Neural progenitor cell (in vitro differentiated cells): ENCODE measurements around the gene SCN2A. TPM values are rescaled to one million over a fixed set of nuclear protein-coding genes. Genes with fewer than 3 reads are reported as not detected.

Source experiments
- DNase-seq: peaks from one replicate; pipeline ENCODE4 v3.0.0-alpha.2; 2016; ENCODE audit warnings: low spot score
- H2AFZ ChIP-seq: fragments of 200-600 bp; sonication (generic); replicated peaks from 2 replicates; pipeline ENCODE4 v1.6.1; 2016; ENCODE audit warnings: antibody characterized with exemption
- H3F3A ChIP-seq: fragments of 200-600 bp; sonication (generic); 2 replicates; pipeline ENCODE4 v1.6.1; 2016; ENCODE audit warnings: antibody characterized with exemption, low read depth
- H3K27ac ChIP-seq: fragments of 200-600 bp; sonication (generic); 2 replicates; pipeline ENCODE4 v1.5.1; 2016; ENCODE audit warnings: mild to moderate bottlenecking
- H3K27me3 ChIP-seq: fragments of 200-600 bp; sonication (generic); 2 replicates; pipeline ENCODE4 v1.6.1; 2016; ENCODE audit warnings: mild to moderate bottlenecking, moderate library complexity
- H3K36me3 ChIP-seq: fragments of 200-600 bp; sonication (generic); 2 replicates; pipeline ENCODE4 v1.5.1; 2016
- H3K4me1 ChIP-seq: fragments of 200-600 bp; sonication (generic); 2 replicates; pipeline ENCODE4 v1.6.1; 2016; ENCODE audit warnings: mixed run types
- H3K4me2 ChIP-seq: fragments of 200-600 bp; sonication (generic); 2 replicates; pipeline ENCODE4 v1.6.1; 2016
- H3K4me3 ChIP-seq: fragments of 200-600 bp; sonication (generic); 2 replicates; pipeline ENCODE4 v1.5.1; 2016
- H3K79me2 ChIP-seq: fragments of 200-600 bp; sonication (generic); 2 replicates; pipeline ENCODE4 v1.6.1; 2016; ENCODE audit warnings: low read depth
- H3K9ac ChIP-seq: fragments of 200-600 bp; sonication (generic); 2 replicates; pipeline ENCODE4 v1.6.1; 2016
- H3K9me3 ChIP-seq: fragments of 200-600 bp; sonication (generic); 2 replicates; pipeline ENCODE4 v1.5.1; 2016; ENCODE audit warnings: low read depth
- H4K20me1 ChIP-seq: fragments of 200-600 bp; sonication (generic); 2 replicates; pipeline ENCODE4 v1.6.1; 2016; ENCODE audit warnings: low read depth
- H3K27ac Mint-ChIP-seq: 3 replicates; pipeline ENCODE4 v1.8.0; 2021; ENCODE audit warnings: mixed read lengths
- H3K27me3 Mint-ChIP-seq: 2 replicates; pipeline ENCODE4 v1.8.0; 2022; ENCODE audit warnings: low read depth, mild to moderate bottlenecking, inconsistent platforms, moderate library complexity, mixed read lengths; ENCODE audit not compliant: insufficient read depth
- H3K36me3 Mint-ChIP-seq: 3 replicates; pipeline ENCODE4 v1.8.0; 2021; ENCODE audit warnings: mixed read lengths
- H3K4me1 Mint-ChIP-seq: 3 replicates; pipeline ENCODE4 v1.8.0; 2021; ENCODE audit warnings: mixed read lengths
- H3K4me3 Mint-ChIP-seq: 3 replicates; pipeline ENCODE4 v1.8.0; 2021; ENCODE audit warnings: mild to moderate bottlenecking, moderate library complexity, mixed read lengths
- H3K9me3 Mint-ChIP-seq: 3 replicates; pipeline ENCODE4 v1.8.0; 2020; ENCODE audit warnings: mixed read lengths
- CTCF ChIP-seq: fragments of 200-600 bp; sonication (generic); IDR thresholded peaks from 2 replicates; pipeline ENCODE4 v1.5.1; 2017; ENCODE audit warnings: antibody characterized with exemption, mild to moderate bottlenecking
- EZH2 ChIP-seq: fragments of 200-600 bp; sonication (generic); IDR thresholded peaks from 2 replicates; pipeline ENCODE4 v1.6.1; 2017; ENCODE audit warnings: antibody characterized with exemption, mild to moderate bottlenecking, moderate library complexity
- EZH2phosphoT487 ChIP-seq: fragments of 200-600 bp; sonication (generic); IDR thresholded peaks from 2 replicates; pipeline ENCODE4 v1.6.1; 2017; ENCODE audit warnings: antibody characterized with exemption
- total RNA-seq: library from RNA; depleted of rRNA; stranded (reverse); fragments of >200 nt; gene quantifications from 2 replicates; pipeline ENCODE4 v1.2.3, GENCODE V29; 2015; ENCODE audit warnings: low replicate concordance

The SCN2A gene
- total RNA-seq, 1 donor from 2014 or later, result 0.30 TPM

GRCh38 chr2:165294912-165295311 lies 55.7 kb downstream of the SCN2A start:
- no peak overlapping the region for H3K4me3 Mint-ChIP-seq
- no peak overlapping the region for H3K4me3 ChIP-seq
- peak overlapping the region; percentile 13 for H2AFZ ChIP-seq

GRCh38 chr2:165295643-165296042 lies 56.4 kb downstream of the SCN2A start:
- H3K9ac ChIP-seq, result no peak overlapping the region
- Mint-ChIP-seq H3K36me3 (no peaks in the 10 kb centered on the region), H3K4me3 (no peak overlapping the region), H3K4me1 (peaks cover 4% of the 10 kb centered on the region), H3K9me3 (no peaks in the 10 kb centered on the region), H3K27me3 (peaks cover 2% of the 10 kb centered on the region), H3K27ac (no peak overlapping the region)
- no peaks in the 10 kb centered on the region for H3K27me3 ChIP-seq
- H3K4me3 ChIP-seq, result no peak overlapping the region
- H2AFZ ChIP-seq, result no peak overlapping the region
- H4K20me1 ChIP-seq, result no peaks in the 10 kb centered on the region
- H3K27ac ChIP-seq, result no peak overlapping the region
- no peak for TF ChIP-seq EZH2
- TF ChIP-seq CTCF, result no peak
- no peak for TF ChIP-seq EZH2phosphoT487
- DNase-seq, result no peak
- no peaks in the 10 kb centered on the region for H3K79me2 ChIP-seq
- no peaks in the 10 kb centered on the region for H3K9me3 ChIP-seq
- H3K36me3 ChIP-seq, result no peaks in the 10 kb centered on the region
- H3K4me1 ChIP-seq, result no peaks in the 10 kb centered on the region
- H3K4me2 ChIP-seq, result no peak overlapping the region
- no peaks in the 10 kb centered on the region for H3F3A ChIP-seq

More at GRCh38 chr2:165294912-165295311, 55.7 kb downstream of the SCN2A start:
- no peaks in the 10 kb centered on the region for H4K20me1 ChIP-seq
- H3K27ac ChIP-seq, result no peak overlapping the region
- no peak for DNase-seq
- no peaks in the 10 kb centered on the region for H3K36me3 ChIP-seq
- H3K79me2 ChIP-seq, result no peaks in the 10 kb centered on the region
- TF ChIP-seq CTCF, result no peak
- no peaks in the 10 kb centered on the region for H3K4me1 ChIP-seq
- H3F3A ChIP-seq, result no peaks in the 10 kb centered on the region
- H3K9ac ChIP-seq, result no peak overlapping the region
- no peak overlapping the region for H3K4me2 ChIP-seq
- no peaks in the 10 kb centered on the region for H3K27me3 ChIP-seq
- no peaks in the 10 kb centered on the region for H3K9me3 Mint-ChIP-seq
- H3K36me3 Mint-ChIP-seq, result no peaks in the 10 kb centered on the region
- H3K4me1 Mint-ChIP-seq, result peaks cover 4% of the 10 kb centered on the region
- H3K9me3 ChIP-seq, result no peaks in the 10 kb centered on the region
- H3K27me3 Mint-ChIP-seq, result peaks cover 2% of the 10 kb centered on the region
- no peak overlapping the region for H3K27ac Mint-ChIP-seq

- no peaks in the 10 kb centered on the region for H3K9me3 ChIP-seq
- H3F3A ChIP-seq, result no peaks in the 10 kb centered on the region
- no peak for DNase-seq
- H3K79me2 ChIP-seq, result no peaks in the 10 kb centered on the region
- no peaks in the 10 kb centered on the region for H4K20me1 ChIP-seq
- no peak overlapping the region for H3K27ac ChIP-seq
- no peak overlapping the region for H3K27ac Mint-ChIP-seq
- no peaks in the 10 kb centered on the region for H3K4me1 Mint-ChIP-seq
- H3K27me3 Mint-ChIP-seq, result peaks cover 2% of the 10 kb centered on the region
- H3K4me1 ChIP-seq, result no peaks in the 10 kb centered on the region
- H3K4me3 ChIP-seq, result no peak overlapping the region
- H3K9me3 Mint-ChIP-seq, result no peaks in the 10 kb centered on the region
- no peaks in the 10 kb centered on the region for H3K36me3 ChIP-seq
- H2AFZ ChIP-seq, result peak overlapping the region; percentile 82
- H3K9ac ChIP-seq, result no peak overlapping the region
- no peak overlapping the region for H3K4me3 Mint-ChIP-seq
- H3K36me3 Mint-ChIP-seq, result no peaks in the 10 kb centered on the region
- TF ChIP-seq CTCF, result no peak
- no peak for TF ChIP-seq EZH2
- TF ChIP-seq EZH2phosphoT487, result no peak
- H3K4me2 ChIP-seq, result no peak overlapping the region
- no peaks in the 10 kb centered on the region for H3K27me3 ChIP-seq
These were observed 66.3 kb downstream of the SCN2A start for GRCh38 chr2:165305391-165306096.
